Fibroblast of the conjunctiva (primary cell): ENCODE results near the gene TMEM244.
"Not testable (repeated sequence)": the region's sequence is repeated elsewhere in the genome, so short reads cannot be mapped to it uniquely, and the experiment has no call there.

ENCODE experiments used
- DNase-seq: peaks from one replicate; pipeline ENCODE4 v3.0.0-alpha.2; 2010; ENCODE audit warnings: low read depth

The TMEM244 gene

DNA sequence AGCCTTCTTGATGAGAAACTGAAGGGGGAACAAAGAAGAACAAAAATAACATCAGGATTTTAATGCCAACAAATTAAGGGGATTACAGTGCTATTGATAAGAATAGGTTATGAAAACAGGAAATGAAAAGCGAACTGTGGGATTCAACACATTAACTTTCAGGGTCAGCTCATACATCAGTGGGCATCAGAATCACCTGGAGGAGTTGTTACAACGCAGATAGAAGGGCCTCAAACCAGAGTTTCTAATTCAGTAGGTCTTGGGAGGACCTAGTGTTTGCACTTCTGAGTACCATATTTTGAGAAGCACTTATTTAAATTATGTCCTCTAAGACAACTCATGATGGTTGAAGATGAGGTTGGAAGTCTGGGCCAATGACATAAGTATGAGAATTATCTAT, 5.6 kb upstream of the TMEM244 start:
- DNase-seq = no peak

GRCh38 chr6:129866256-129866655, 5.1 kb upstream of the TMEM244 start:
- no peak for DNase-seq

- DNase-seq = no peak
Measured at GRCh38 chr6:129865013-129865412, 3.9 kb upstream of the TMEM244 start.

DNA sequence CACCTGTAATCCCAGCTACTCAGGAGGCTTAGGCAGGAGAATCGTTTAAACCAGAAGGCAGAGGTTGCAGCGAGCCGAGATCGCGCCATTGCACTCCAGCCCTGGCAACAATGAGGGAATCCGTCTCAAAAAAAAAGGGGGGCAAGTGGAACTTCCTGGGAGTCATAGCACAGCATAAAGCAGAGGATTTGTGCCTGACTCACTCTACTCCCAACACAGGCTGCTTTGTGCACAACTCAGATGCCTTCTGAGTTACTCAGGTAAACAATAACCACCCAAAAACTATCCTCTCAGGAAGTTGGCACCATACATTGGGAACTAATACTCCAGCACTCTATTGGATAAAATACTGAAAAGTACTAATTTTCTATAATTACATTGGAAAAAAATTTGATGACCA, 2.5 kb upstream of the TMEM244 start:
- DNase-seq = no peak

GRCh38 chr6:129859524-129859923, 1.6 kb downstream of the TMEM244 start:
- DNase-seq = no peak

DNA sequence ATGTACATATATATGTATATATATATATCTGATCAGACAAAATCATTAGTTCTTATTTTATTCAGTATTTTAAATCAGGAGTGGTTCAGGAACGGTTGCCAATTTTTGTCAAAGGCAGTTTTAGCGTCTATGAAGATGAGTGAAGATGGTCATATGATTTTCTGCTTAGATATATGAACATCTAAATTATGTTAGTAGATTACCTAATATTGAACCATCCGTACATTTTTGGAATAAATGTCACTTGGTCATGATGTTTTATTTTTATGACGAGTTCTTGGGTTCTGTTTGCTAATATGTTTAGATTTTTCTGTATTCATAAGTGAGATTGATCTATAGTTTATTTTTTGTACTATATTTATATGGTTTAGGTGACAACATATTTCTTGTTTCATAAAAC, 3.3 kb downstream of the TMEM244 start:
- no peak for DNase-seq

DNA sequence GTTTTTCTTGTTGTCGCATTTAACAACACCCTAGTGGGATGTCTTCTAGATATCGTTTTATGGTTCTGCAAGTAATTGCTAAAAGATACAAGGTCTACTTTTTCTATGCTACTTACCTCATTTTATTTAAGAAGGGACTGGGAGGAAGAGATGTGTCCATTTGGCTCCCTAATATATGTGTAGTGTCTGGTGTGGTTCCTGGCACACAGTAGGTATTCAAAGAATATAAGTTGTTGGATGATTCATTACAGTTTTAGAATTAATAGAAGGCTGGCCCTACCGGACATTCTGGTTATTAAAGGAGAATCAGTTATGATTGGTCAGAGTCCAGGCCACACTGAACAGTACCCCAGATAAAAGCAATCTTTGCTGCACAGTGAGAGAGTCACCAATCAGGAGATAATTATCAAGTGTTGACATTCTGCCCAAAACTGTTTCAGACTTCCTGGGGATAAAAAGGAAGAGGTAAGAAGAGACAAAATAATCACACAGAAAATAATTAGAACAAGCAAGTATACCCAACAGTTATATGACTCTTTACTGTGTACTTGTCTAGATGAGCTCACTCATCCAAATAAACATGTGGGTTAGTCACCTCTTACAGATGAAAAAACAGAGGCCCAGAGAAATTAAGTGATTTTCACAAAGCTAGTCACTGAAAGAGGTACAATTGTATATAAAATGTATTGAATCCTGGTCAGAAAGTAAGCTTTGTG, 7.0 kb downstream of the TMEM244 start:
- DNase-seq = no peak

DNA sequence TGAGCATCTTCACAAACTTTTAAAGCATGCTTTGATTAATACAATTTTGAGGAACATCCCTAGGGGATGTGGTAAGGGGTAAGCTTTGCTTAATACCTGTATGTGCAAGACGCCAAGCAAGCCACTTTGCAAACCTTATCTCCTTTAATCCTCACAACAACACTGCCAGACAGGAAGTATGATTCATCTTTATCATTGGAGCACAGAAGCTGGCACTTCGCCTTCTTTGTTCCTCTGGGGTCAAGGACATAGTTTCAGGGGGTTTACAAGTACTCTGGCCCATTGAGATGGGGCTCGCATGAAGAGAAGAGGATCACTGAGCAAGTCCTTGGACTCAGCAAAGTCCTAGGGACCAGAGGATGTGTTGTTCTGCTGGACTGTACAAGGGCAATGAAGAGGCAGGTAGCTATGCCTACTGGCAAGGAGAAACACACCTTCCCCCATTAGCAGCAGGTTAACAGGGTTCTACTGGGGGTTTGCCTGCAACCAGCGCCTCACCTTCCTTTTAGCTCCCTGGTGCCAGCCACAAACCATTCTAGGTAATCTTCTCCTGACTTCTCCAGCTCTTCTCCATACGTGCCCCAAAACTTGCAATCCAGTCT, 8.8 kb downstream of the TMEM244 start:
- no peak for DNase-seq

DNA sequence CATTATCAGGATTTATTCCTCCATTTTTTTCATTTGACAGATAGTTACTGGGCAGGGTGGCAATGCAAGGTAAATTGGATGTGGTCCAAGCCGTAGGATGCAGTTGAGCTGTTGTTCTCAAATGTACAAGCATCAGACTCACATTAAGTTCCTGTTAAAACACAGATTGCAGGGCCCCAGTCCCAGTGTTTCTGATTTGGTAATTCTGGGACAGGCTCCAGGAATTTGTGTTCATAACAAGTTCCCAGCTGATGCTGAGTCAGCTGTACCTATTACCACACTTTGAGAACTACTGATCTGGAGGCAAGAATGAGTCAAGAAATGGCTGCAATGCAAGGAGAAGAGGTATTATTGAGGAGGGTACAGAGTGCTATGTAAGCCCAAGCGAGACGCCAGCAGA, 11.7 kb downstream of the TMEM244 start:
- no peak for DNase-seq

DNA sequence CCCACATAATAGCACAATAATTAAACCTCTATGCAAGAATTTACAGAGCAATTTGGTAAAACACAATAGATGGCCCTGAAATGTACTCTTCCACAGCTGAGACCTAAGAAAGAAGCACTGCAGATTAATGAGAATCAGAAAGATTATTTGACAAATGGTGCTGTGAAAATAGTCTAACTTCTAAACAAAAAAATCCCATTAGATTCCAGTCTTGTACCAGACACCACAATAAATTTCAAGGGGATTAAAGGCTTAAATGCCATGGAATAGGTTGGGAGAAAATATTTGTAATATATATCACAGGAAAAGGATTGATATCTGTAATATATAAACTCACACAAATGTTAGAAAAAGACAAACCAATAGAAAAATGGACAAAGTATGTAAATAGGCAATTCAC, 14.4 kb downstream of the TMEM244 start:
- DNase-seq = no peak

- no peak for DNase-seq
Measured at GRCh38 chr6:129845696-129846095, 15.4 kb downstream of the TMEM244 start.

GRCh38 chr6:129844118-129844891, 16.8 kb downstream of the TMEM244 start:
- no peak for DNase-seq

DNA sequence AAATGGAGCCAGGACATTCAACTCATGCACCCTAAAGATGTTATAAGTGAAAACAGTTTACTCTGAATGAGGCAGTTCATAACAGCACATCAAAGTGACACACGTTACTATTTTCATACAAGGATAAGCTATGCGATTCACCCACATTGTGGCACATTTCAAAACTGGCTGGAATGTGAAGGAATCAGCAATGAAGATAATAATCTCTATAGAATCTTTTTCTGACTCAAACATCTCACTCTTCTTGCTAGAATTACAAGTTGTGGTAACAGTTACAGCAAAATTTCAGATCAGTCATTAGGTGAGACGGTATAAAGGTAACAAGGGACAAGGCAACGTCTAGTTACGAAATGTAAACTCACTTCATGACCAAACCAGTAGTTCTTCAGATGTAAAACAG, 17.5 kb downstream of the TMEM244 start:
- DNase-seq = no peak

- DNase-seq = no peak
Measured at GRCh38 chr6:129842881-129843409, 18.2 kb downstream of the TMEM244 start.

DNA sequence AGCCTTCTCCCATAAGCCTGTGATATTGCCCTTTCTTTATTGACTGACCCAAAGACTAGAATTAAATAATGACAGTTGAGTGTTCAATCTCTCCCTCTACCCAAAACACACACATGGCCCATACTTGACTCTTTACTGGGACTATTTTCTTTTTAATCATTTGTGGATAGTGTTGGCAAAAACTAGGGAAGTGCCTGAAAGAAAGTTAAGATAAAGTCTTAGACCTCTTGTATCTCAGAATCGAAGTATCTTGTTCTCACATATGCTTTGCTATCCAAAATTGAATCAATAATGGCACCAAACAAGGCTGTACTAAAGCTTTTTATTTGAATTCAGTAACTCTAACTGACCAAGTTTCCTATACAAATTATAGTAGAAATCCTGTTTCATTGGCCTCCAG, 19.0 kb downstream of the TMEM244 start:
- DNase-seq = no peak

DNA sequence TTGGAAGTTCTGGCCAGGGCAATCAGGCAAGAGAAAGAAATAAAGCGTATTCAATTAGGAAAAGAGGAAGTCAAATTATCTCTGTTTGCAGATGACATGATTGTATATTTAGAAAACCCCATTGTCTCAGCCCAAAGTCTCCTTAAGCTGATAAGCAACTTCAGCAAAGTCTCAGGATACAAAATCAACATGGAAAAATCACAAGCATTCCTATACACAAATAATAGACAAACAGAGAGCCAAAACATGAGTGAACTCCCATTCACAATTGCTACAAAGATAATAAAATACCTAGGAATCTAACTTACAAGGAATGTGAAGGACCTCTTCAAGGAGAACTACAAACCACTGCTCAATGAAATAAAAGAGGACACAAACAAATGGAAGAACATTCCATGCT, 21.6 kb downstream of the TMEM244 start:
- not testable (repeated sequence) for DNase-seq

DNA sequence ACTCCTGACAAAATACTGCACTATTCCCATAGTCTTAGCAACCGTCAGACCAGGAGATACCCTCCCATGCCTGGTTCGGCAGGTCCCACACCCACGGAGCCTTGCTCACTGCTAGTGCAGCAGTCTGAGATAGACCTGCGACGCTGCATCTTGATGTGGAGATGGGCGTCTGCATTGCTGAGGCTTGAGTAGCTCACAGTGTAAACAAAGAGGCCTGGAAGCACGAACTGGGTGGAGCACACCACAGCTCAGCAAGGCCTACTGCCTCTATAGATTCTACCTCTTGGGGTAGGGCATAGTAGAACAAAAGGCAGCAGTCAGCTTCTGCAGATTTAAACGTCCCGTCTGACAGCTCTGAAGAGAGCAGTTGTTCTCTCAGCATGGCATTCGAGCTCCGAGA, 25.4 kb downstream of the TMEM244 start:
- no peak for DNase-seq

DNA sequence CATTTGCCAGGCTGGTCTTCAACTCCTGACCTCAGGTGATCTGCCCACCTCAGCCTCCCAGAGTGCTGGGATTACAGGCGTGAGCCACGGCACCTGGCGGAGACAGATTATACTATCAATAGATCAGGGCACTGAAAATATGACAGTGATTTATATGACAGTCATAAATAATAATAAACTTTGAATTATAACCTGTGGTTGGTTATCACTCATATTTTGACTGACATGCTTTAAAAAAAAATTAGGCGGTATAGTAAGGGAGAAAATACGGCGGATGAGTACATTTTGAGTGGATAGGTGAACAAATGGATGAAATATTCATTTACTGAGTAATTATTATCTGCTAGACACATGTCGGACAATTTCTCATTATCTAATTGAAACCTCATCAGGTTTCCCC, 28.8 kb downstream of the TMEM244 start:
- DNase-seq = no peak

- DNase-seq = no peak
Measured at GRCh38 chr6:129828229-129828628, 32.9 kb downstream of the TMEM244 start.

GRCh38 chr6:129818251-129818650, 42.9 kb downstream of the TMEM244 start:
- DNase-seq = no peak

DNA sequence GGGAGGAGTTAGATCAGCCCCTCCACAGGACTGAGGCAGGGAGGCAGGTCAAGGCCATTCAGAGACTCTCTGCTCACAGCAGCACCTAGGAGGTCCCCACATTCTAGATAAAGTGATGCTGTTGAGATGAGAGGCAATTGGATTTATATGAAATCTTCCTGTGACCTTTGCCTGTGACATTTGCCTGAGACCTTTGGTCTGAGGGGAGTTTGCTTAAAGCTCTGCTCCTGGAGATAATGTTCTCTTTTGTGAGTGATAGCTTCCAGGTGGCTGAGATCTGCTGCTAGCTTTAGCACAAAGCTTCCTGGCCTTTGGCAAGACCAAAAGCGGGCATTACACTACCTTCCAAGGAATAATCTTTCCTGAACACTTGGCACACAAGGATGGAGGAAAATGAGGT, 43.3 kb downstream of the TMEM244 start:
- no peak for DNase-seq

- no peak for DNase-seq
Measured at GRCh38 chr6:129817332-129817731, 43.8 kb downstream of the TMEM244 start.

DNA sequence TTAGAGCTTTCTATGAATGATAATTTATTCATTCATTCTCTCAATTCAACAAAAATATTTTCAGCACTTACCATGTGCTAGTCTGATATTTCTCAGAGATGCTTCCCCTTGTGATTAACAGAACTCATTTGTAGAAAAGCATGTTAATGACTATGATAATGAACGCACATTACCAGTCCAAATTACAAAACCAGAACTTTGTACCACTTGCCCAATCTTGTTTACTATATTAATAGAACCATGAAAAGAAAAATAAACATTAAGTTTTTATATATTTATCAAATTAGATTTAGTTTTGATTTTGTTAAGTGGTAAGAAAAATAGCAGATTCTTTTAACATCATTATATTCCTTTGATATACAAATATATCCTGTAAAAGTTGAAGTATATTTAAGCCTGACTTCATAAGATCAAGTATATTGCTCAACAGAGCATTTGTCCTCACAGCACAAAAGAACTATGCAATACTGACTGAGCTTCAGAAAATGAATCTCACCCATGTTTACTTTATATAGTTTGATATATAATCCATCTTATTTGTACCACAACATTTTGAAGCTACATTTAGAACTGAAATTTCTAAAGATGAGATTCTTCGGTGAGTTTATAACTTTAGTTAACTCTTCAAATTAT, 48.9 kb downstream of the TMEM244 start:
- no peak for DNase-seq
